HepG2 (cell line): ENCODE measurements around the gene AKR1E2. TPM values are rescaled to one million over a fixed set of nuclear protein-coding genes. Genes with fewer than 3 reads are reported as not detected.

Experiments
- ATAC-seq: fragments of 200-7000 bp; cut with Tn5 transposase; 3 replicates; pipeline ENCODE4 v1.9.1; 2020; ENCODE audit warnings: mild to moderate bottlenecking, moderate library complexity
- BruUV-seq: library from RNA; stranded (reverse); fragments of 400-500 nt; replicated peaks from 2 replicates; lab custom pipeline; 2021; lab: Mats Ljungman, UMichigan
- CTCF ChIA-PET: fragments of 300-600 bp; formaldehyde crosslinking; extraction: SDS; loops from one replicate; lab custom pipeline; 2021; ENCODE audit warnings: low total read pairs, inconsistent platforms, low intra/inter-chr PET ratio; lab: Yijun Ruan, JAX
- POLR2A ChIA-PET: fragments of 350-600 bp; sonication (Branson Sonifier 250); formaldehyde crosslinking; loops from one replicate; lab custom pipeline; 2020; ENCODE audit warnings: antibody characterized with exemption, inconsistent platforms; lab: Yijun Ruan, JAX
- DNase-seq: peaks from one replicate; pipeline ENCODE4 v3.0.0-alpha.2; 2015; ENCODE audit warnings: low spot score
- FAIRE-seq: peaks from 3 replicates; lab custom pipeline; 2011; peaks lifted over from hg19 to GRCh38; lab: Jason Lieb, UNC
- H2AFZ ChIP-seq: one replicate; pipeline ENCODE4 v1.6.1; 2011; ENCODE audit warnings: low read length, inconsistent platforms
- H3K27ac ChIP-seq: fragments of 300-600 bp; 3 replicates; pipeline ENCODE4 v1.8.0; 2011; ENCODE audit warnings: mixed run types, mild to moderate bottlenecking, mixed read lengths, low read length, inconsistent platforms; ENCODE audit not compliant: insufficient read depth; ENCODE audit errors: extremely low read length
- H3K27me3 ChIP-seq, 2 experiments: fragments of 200-600 bp in 1 of 2; 2 replicates in 1 of 2; 3 replicates in 1 of 2; pipeline versions ENCODE4 v1.6.0 to v1.8.0; 2011; ENCODE audit warnings: low read length in 2 of 2, mild to moderate bottlenecking in 2 of 2, moderate library complexity in 2 of 2, inconsistent platforms in 1 of 2; ENCODE audit not compliant: insufficient read depth in 2 of 2, control insufficient read depth in 1 of 2
- H3K36me3 ChIP-seq, 2 experiments: fragments of 200-600 bp in 1 of 2; replicated peaks in 1 of 2; 2 replicates in 1 of 2; 3 replicates in 1 of 2; pipeline versions ENCODE4 v1.5.1 to v1.8.0; 2011; ENCODE audit warnings: low read length in 2 of 2, inconsistent platforms in 1 of 2; ENCODE audit not compliant: insufficient read depth in 2 of 2, control insufficient read depth in 1 of 2
- H3K4me1 ChIP-seq: 2 replicates; pipeline ENCODE4 v1.5.1; 2012; ENCODE audit warnings: low read length, inconsistent platforms; ENCODE audit not compliant: insufficient read depth
- H3K4me2 ChIP-seq: 2 replicates; pipeline ENCODE4 v1.6.0; 2011; ENCODE audit warnings: low read depth, low read length, inconsistent platforms
- H3K4me3 ChIP-seq, 3 experiments: fragments of 200-600 bp in 1 of 3; sonication (generic), shearing (Covaris generic) in 1 of 3; replicated peaks in 1 of 3; 2 replicates each; pipeline ENCODE4 v1.5.1; 2011 to 2016; ENCODE audit warnings: low read length in 3 of 3, inconsistent platforms in 2 of 3, low read depth in 2 of 3, mild to moderate bottlenecking in 2 of 3, control low read depth in 1 of 3, mixed read lengths in 1 of 3; ENCODE audit not compliant: insufficient read depth in 1 of 3
- H3K79me2 ChIP-seq: one replicate; pipeline ENCODE4 v1.6.1; 2011; ENCODE audit warnings: low read length, inconsistent platforms; ENCODE audit not compliant: insufficient read depth
- H3K9ac ChIP-seq: 2 replicates; pipeline ENCODE4 v1.6.0; 2011; ENCODE audit warnings: mild to moderate bottlenecking, low read depth, low read length, inconsistent platforms; ENCODE audit not compliant: insufficient read depth
- H3K9me3 ChIP-seq: 2 replicates; pipeline ENCODE4 v1.5.1; 2012; ENCODE audit warnings: mild to moderate bottlenecking, low read length
- H4K20me1 ChIP-seq: 2 replicates; pipeline ENCODE4 v1.6.0; 2011; ENCODE audit warnings: inconsistent platforms, mild to moderate bottlenecking, low read length, moderate library complexity; ENCODE audit not compliant: insufficient read depth
- CCDC6 ChIP-seq: sonication (generic); formaldehyde crosslinking; IDR thresholded peaks from 2 replicates; pipeline ENCODE4 v1.8.1; 2022; ENCODE audit warnings: mild to moderate bottlenecking, missing genetic modification reagents, moderate library complexity
- CEBPB ChIP-seq: IDR thresholded peaks from 2 replicates; pipeline ENCODE4 v1.6.1; 2011; ENCODE audit warnings: low read depth, low read length, improper control_type of control experiment, borderline replicate concordance
- ELF4 ChIP-seq: sonication (generic); formaldehyde crosslinking; IDR thresholded peaks from 2 replicates; pipeline ENCODE4 v1.5.0; 2020; ENCODE audit warnings: missing genetic modification reagents, mild to moderate bottlenecking, moderate library complexity, borderline replicate concordance
- KAT8 ChIP-seq: IDR thresholded peaks from 2 replicates; pipeline ENCODE4 v1.6.1; 2016; ENCODE audit warnings: missing genetic modification reagents, missing compliant biosample characterization
- KLF15 ChIP-seq: sonication (generic); formaldehyde crosslinking; IDR thresholded peaks from 2 replicates; pipeline ENCODE4 v1.8.1; 2023; ENCODE audit warnings: borderline replicate concordance, mild to moderate bottlenecking, inconsistent platforms, missing genetic modification reagents, mixed read lengths
- MYC ChIP-seq: sonication (generic); formaldehyde crosslinking; IDR thresholded peaks from 2 replicates; pipeline ENCODE4 v1.9.0; 2021; ENCODE audit warnings: missing genetic modification reagents, borderline replicate concordance
- NPAS2 ChIP-seq: sonication (generic); formaldehyde crosslinking; IDR thresholded peaks from 2 replicates; pipeline ENCODE4 v1.8.0; 2022; ENCODE audit warnings: mild to moderate bottlenecking, missing genetic modification reagents, borderline replicate concordance
- POLR2A ChIP-seq, 2 experiments: IDR thresholded peaks; 2 replicates each; pipeline ENCODE4 v1.6.1; 2011; ENCODE audit warnings: low read depth in 2 of 2, low read length in 2 of 2, mild to moderate bottlenecking in 1 of 2, moderate library complexity in 1 of 2; ENCODE audit not compliant: insufficient read depth in 1 of 2
- RAD51 ChIP-seq: fragments of 450-650 bp; IDR thresholded peaks from 2 replicates; pipeline ENCODE4 v1.6.1; 2016; ENCODE audit warnings: borderline replicate concordance
- RARA ChIP-seq: IDR thresholded peaks from 2 replicates; pipeline ENCODE4 v1.6.1; 2016; ENCODE audit warnings: missing genetic modification reagents, missing compliant biosample characterization
- ZFP41 ChIP-seq: sonication (generic); formaldehyde crosslinking; IDR thresholded peaks from 2 replicates; pipeline ENCODE4 v1.4.0; 2020; ENCODE audit warnings: mild to moderate bottlenecking, missing genetic modification reagents, borderline replicate concordance
- ZMYM2 ChIP-seq: sonication (generic); formaldehyde crosslinking; IDR thresholded peaks from 2 replicates; pipeline ENCODE4 v1.8.0; 2022; ENCODE audit warnings: mild to moderate bottlenecking, missing genetic modification reagents
- ZNF335 ChIP-seq: sonication (generic); formaldehyde crosslinking; IDR thresholded peaks from 2 replicates; pipeline ENCODE4 v1.4.0; 2020; ENCODE audit warnings: missing genetic modification reagents
- ZNF432 ChIP-seq: sonication (generic); formaldehyde crosslinking; IDR thresholded peaks from 2 replicates; pipeline ENCODE4 v1.5.0; 2020; ENCODE audit warnings: missing genetic modification reagents, mild to moderate bottlenecking, borderline replicate concordance
- ZNF570 ChIP-seq: sonication (generic); formaldehyde crosslinking; IDR thresholded peaks from 2 replicates; pipeline ENCODE4 v1.4.0; 2020; ENCODE audit warnings: mild to moderate bottlenecking, missing genetic modification reagents, borderline replicate concordance
- ZNF616 ChIP-seq: sonication (generic); formaldehyde crosslinking; IDR thresholded peaks from 2 replicates; pipeline ENCODE4 v1.5.0; 2020; ENCODE audit warnings: low read depth, mild to moderate bottlenecking, missing genetic modification reagents
- WGBS: methylation state at CpG from one replicate; pipeline ENCODE4 v1.1.6; 2017; ENCODE audit warnings: low lambda C conversion rate; 5-methylcytosine and 5-hydroxymethylcytosine counted together
- in situ Hi-C: cut with HindIII; loops from 2 replicates; pipeline ENCODE4 v1.10.0; 2017; ENCODE audit warnings: low pct_unique_long_range_greater_than_20kb; ENCODE audit not compliant: extremely low pct_ligation_motif_present
- intact Hi-C: fragments of 100-400 bp; cut with micrococcal nuclease; formaldehyde crosslinking; loops from one replicate; pipeline ENCODE4 v1.10.0; 2022; ENCODE audit not compliant: unreplicated experiment
- polyA plus RNA-seq, 8 experiments: library from polyadenylated mRNA; depleted of rRNA in 3 of 8; stranded (reverse) in 7 of 8; unstranded in 1 of 8; fragments of >200 nt; fragmentation: Illumina TruSeq in 4 of 8; extraction: Trizol in 4 of 8; gene quantifications; 2 replicates each; pipeline versions ENCODE4 v1.2.1 to v1.2.3, GENCODE V29; 2011 to 2016; ENCODE audit warnings: low read depth in 4 of 8, missing spikeins in 1 of 8, mixed read lengths in 1 of 8; ENCODE audit not compliant: insufficient read depth in 1 of 8
- total RNA-seq, 5 experiments: library from RNA; depleted of rRNA; stranded (reverse); fragments of >200 nt; fragmentation: Illumina TruSeq; extraction: Trizol; gene quantifications; 2 replicates each; pipeline ENCODE4 v1.2.3, GENCODE V29; 2016; ENCODE audit warnings: low read depth in 1 of 5
- TF ChIP-seq, protein P1 (sequence below): sonication (generic); formaldehyde crosslinking; IDR thresholded peaks from 2 replicates; pipeline ENCODE4 v1.4.0; 2020; ENCODE audit warnings: missing genetic modification reagents
- TF ChIP-seq, protein P2 (sequence below): sonication (generic); formaldehyde crosslinking; IDR thresholded peaks from 2 replicates; pipeline ENCODE4 v1.4.0; 2020; ENCODE audit warnings: mild to moderate bottlenecking, missing genetic modification reagents

Gene AKR1E2
- total and polyA plus RNA-seq, 2 of the 13 experiments (the other 11 are each of a cell fraction or from before 2014, with no cell fraction given): not detected

DNA sequence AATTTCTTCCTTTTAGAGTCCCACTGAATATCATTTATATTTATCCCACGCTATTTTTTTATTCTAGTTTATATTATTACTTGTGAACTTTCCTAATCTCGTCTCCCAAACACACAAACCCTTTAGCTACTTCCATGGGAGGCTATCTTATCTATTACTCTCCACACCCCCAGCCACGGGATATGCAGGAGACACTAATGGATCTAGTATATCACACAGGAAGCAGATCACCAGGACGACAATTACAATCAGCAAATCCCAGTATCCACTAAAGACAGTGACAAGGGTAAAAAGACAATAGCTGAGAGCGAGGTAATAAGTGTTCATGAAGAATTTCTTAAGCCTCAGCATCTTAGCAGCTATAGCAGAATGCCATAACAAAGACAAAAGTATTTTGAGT, 3.8 kb upstream of the AKR1E2 start:
- ATAC-seq: no peak
- H3K27me3 ChIP-seq: peaks cover 0 to 15% of the 10 kb centered on the region in 2 experiments; a peak in 2 of 5 replicates
- intact Hi-C loops (no loop called here), in situ Hi-C loops (loop anchor here (10.0 to 25.0 kb wide), 2 partner anchors 613 to 790 kb away; no protein-coding TSS in a partner anchor)
- no peaks in the 10 kb centered on the region for H3K36me3 ChIP-seq
- H3K4me1 ChIP-seq: no peaks in the 10 kb centered on the region
- no peak overlapping the region for H2AFZ ChIP-seq
- H3K27ac ChIP-seq: no peak overlapping the region
- H3K4me3 ChIP-seq: no peak overlapping the region
- no peak overlapping the region for H3K9ac ChIP-seq
- no peak for FAIRE-seq
- no peak overlapping the region for H3K4me2 ChIP-seq
- no peak for DNase-seq
- ChIA-PET CTCF (no interaction called here), POLR2A (no interaction called here)
- no peaks in the 10 kb centered on the region for H3K79me2 ChIP-seq
- no peaks in the 10 kb centered on the region for H4K20me1 ChIP-seq
- WGBS: 5% methylated on average over 5 of the region's 5 CpGs
- H3K9me3 ChIP-seq: no peaks in the 10 kb centered on the region
- no TSS peak for BruUV-seq
- TF ChIP-seq RARA (no peak), CCDC6 (CRISPR knock-in tag) (no peak), ZMYM2 (no peak), ELF4 (no peak), MYC (CRISPR knock-in tag) (no peak), CEBPB (no peak), KLF15 (CRISPR knock-in tag) (no peak), ZNF616 (no peak), KAT8 (CRISPR knock-in tag) (no peak), NPAS2 (CRISPR knock-in tag) (no peak), ZNF432 (CRISPR knock-in tag) (no peak), RAD51 (no peak), ZFP41 (CRISPR knock-in tag) (no peak), ZNF335 (CRISPR knock-in tag) (no peak), POLR2A (IDR thresholded peaks at IDR 0.05; ENCODE audit: insufficient read depth in 1 of 2, low read depth in 2 of 2, low read length in 2 of 2) (no peak), ZNF570 (CRISPR knock-in tag) (no peak)
- TF ChIP-seq, protein P1, sequence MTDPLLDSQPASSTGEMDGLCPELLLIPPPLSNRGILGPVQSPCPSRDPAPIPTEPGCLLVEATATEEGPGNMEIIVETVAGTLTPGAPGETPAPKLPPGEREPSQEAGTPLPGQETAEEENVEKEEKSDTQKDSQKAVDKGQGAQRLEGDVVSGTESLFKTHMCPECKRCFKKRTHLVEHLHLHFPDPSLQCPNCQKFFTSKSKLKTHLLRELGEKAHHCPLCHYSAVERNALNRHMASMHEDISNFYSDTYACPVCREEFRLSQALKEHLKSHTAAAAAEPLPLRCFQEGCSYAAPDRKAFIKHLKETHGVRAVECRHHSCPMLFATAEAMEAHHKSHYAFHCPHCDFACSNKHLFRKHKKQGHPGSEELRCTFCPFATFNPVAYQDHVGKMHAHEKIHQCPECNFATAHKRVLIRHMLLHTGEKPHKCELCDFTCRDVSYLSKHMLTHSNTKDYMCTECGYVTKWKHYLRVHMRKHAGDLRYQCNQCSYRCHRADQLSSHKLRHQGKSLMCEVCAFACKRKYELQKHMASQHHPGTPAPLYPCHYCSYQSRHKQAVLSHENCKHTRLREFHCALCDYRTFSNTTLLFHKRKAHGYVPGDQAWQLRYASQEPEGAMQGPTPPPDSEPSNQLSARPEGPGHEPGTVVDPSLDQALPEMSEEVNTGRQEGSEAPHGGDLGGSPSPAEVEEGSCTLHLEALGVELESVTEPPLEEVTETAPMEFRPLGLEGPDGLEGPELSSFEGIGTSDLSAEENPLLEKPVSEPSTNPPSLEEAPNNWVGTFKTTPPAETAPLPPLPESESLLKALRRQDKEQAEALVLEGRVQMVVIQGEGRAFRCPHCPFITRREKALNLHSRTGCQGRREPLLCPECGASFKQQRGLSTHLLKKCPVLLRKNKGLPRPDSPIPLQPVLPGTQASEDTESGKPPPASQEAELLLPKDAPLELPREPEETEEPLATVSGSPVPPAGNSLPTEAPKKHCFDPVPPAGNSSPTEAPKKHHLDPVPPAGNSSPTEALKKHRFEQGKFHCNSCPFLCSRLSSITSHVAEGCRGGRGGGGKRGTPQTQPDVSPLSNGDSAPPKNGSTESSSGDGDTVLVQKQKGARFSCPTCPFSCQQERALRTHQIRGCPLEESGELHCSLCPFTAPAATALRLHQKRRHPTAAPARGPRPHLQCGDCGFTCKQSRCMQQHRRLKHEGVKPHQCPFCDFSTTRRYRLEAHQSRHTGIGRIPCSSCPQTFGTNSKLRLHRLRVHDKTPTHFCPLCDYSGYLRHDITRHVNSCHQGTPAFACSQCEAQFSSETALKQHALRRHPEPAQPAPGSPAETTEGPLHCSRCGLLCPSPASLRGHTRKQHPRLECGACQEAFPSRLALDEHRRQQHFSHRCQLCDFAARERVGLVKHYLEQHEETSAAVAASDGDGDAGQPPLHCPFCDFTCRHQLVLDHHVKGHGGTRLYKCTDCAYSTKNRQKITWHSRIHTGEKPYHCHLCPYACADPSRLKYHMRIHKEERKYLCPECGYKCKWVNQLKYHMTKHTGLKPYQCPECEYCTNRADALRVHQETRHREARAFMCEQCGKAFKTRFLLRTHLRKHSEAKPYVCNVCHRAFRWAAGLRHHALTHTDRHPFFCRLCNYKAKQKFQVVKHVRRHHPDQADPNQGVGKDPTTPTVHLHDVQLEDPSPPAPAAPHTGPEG (CRISPR knock-in tag): no peak
- TF ChIP-seq, protein P2, sequence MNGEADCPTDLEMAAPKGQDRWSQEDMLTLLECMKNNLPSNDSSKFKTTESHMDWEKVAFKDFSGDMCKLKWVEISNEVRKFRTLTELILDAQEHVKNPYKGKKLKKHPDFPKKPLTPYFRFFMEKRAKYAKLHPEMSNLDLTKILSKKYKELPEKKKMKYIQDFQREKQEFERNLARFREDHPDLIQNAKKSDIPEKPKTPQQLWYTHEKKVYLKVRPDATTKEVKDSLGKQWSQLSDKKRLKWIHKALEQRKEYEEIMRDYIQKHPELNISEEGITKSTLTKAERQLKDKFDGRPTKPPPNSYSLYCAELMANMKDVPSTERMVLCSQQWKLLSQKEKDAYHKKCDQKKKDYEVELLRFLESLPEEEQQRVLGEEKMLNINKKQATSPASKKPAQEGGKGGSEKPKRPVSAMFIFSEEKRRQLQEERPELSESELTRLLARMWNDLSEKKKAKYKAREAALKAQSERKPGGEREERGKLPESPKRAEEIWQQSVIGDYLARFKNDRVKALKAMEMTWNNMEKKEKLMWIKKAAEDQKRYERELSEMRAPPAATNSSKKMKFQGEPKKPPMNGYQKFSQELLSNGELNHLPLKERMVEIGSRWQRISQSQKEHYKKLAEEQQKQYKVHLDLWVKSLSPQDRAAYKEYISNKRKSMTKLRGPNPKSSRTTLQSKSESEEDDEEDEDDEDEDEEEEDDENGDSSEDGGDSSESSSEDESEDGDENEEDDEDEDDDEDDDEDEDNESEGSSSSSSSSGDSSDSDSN (CRISPR knock-in tag): no peak
